Stimulated activated CD4-positive, alpha-beta T cell treated with anti-CD3 and anti-CD28 coated beads, Interleukin-2, amount 100 ng/mL, for 48 hours (primary cell): ENCODE data around the gene JAGN1.
A peak's percentile ranks its signal among the peaks of the same experiment; 100 is the strongest.
"Not testable (repeated sequence)": the region's sequence is repeated elsewhere in the genome, so short reads cannot be mapped to it uniquely, and the experiment has no call there.

Experiments
- DNase-seq, 2 donors: peaks; one replicate each; pipeline ENCODE4 v3.0.0-alpha.2; 2020

The JAGN1 gene

GRCh38 chr3:9918261-9919038 lies 28.0 kb downstream of the JAGN1 start:
- DNase-seq, result no peak

GRCh38 chr3:9928158-9928557 lies 37.7 kb downstream of the JAGN1 start:
- no peak for DNase-seq

DNA sequence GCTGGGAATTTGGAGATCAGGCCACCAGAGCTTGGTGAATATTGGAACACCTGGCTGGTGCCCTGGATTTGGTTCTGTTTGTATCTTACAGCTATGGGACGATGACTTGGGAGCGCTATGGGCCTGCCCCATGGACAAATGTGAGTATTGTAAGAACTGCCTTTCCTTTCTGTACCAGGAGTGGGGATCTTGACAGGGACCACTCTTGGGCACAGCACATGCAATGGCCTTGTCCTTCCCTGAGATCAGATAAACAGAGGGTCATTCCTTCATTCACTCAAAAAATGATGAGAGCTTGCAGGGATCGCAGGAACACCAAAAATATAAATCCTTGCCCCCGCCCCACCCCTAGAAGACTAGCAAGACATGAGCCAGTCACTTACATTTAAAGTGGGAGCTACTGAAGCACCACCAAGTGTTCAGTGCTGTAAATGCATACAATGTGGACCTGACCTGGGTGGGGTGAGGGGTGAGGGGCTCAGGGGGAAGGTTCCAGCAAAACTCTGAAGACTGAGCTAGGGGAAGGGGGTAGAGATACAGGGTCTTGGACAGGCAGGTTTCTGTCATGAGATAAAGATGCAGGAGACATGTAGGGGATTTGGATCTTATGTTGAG lies 40.5 kb downstream of the JAGN1 start:
- no peak for DNase-seq

DNA sequence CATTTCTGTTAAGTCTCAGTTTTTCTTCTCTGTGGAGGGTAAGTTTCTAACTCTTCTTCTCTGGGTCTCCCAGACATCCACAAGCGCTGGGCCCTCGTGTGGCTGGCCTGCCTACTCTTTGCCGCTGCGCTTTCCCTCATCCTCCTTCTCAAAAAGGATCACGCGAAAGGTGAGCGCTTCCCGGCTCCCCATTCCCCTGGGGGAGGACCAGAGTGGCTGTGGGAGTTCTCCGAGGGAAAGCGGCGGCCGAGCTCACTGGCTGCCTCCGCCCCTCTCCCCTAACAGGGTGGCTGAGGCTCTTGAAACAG lies 42.1 kb downstream of the JAGN1 start:
- no peak for DNase-seq

DNA sequence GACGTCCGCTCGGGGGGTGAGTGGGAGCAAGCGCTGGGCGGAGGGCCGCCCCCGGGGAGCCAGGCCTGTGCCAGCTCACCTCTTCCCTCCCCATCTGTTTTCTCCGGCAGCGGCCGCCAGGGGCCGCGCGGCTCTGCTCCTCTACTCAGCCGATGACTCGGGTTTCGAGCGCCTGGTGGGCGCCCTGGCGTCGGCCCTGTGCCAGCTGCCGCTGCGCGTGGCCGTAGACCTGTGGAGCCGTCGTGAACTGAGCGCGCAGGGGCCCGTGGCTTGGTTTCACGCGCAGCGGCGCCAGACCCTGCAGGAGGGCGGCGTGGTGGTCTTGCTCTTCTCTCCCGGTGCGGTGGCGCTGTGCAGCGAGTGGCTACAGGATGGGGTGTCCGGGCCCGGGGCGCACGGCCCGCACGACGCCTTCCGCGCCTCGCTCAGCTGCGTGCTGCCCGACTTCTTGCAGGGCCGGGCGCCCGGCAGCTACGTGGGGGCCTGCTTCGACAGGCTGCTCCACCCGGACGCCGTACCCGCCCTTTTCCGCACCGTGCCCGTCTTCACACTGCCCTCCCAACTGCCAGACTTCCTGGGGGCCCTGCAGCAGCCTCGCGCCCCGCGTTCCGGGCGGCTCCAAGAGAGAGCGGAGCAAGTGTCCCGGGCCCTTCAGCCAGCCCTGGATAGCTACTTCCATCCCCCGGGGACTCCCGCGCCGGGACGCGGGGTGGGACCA lies 42.6 kb downstream of the JAGN1 start:
- DNase-seq, result peak; percentile 82

DNA sequence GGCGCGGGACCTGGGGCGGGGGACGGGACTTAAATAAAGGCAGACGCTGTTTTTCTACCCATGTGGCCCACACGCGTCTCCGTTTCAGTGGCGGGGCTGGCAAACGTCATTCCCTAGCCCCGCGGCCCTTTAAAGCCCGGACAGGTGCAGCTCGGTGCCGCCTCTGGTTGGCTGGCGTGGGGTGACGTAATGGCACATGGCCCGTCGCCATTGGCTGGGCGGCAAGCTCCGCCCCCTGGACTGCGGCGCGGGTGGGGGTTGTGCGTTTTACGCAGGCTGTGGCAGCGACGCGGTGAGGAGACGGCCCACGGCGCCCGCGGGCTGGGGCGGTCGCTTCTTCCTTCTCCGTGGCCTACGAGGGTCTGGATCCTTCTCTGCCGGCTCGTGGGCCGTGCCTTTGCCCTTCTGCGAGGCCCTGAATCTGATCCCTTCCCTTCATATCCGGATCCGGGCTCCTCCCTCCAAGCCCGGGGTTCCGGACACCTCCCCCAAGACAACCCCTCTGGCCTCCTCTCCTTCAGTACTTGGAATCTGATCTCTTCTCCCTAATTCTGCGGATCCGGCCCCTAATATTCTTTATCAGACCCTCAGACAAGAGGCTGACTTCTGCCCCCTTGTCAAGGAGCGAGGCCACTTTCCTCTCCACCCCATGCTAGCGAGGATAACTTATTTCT lies 43.3 kb downstream of the JAGN1 start, which contains the start of gene CRELD1:
TSS of gene CRELD1 (plus strand) at position 274 of the 674 bp plus-strand sequence. CDS start 605 bp downstream, outside the sequence.
- peak; percentile 94 to 96 for DNase-seq

- no peak for DNase-seq
These were observed 43.8 kb downstream of the JAGN1 start for GRCh38 chr3:9934235-9934621.

GRCh38 chr3:9934993-9935392 lies 44.6 kb downstream of the JAGN1 start:
- no peak for DNase-seq

GRCh38 chr3:9935966-9936510 lies 45.6 kb downstream of the JAGN1 start:
- no peak for DNase-seq

DNA sequence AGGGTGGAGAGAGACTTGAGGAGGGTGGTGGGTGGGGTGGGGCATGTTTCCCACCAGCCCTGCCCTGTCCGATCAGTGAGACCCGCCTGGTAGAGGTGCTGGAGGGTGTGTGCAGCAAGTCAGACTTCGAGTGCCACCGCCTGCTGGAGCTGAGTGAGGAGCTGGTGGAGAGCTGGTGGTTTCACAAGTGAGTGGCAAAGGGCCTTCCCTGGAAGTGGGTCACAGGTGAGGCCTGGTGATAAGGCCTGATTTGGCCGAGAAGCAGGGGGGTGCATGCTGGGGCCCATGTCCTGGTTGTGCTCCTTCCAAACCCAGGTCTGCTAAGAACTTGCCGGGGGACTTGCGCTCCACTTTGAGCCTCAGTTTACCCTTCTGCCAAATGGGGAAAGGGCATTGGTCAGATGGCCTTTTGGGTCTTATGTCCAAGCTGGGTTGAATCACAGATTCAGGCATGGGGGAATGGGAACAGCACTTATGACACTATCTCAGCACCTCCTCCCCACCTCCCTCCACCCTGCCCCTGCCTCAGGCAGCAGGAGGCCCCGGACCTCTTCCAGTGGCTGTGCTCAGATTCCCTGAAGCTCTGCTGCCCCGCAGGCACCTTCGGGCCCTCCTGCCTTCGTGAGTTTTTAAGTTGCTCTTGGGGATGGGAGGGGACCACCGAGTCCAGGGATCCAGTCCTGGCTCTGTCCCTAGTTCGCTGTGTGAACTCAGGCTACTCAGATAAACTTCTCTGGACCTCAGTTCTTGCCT lies 47.3 kb downstream of the JAGN1 start:
- no peak for DNase-seq

GRCh38 chr3:9938966-9939365 lies 48.6 kb downstream of the JAGN1 start:
- no peak for DNase-seq

DNA sequence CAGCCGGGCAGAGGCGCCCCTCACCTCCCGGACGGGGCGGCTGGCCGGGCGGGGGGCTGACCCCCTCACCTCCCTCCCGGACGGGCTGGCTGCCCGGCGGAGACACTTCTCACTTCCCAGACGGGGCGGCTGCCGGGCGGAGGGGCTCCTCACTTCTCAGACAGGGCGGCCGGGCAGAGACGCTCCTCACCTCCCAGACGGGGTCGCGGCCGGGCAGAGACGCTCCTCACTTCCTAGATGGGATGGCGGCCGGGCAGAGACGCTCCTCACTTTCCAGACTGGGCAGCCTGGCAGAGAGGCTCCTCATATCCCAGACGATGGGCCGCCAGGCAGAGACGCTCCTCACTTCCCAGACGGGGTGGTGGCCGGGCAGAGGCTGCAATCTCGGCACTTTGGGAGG lies 49.5 kb downstream of the JAGN1 start:
- DNase-seq, result not testable (repeated sequence)

- DNase-seq, result no peak
These were observed 50.3 kb downstream of the JAGN1 start for GRCh38 chr3:9940746-9941145.

GRCh38 chr3:9942164-9942563 lies 51.8 kb downstream of the JAGN1 start:
- no peak for DNase-seq

DNA sequence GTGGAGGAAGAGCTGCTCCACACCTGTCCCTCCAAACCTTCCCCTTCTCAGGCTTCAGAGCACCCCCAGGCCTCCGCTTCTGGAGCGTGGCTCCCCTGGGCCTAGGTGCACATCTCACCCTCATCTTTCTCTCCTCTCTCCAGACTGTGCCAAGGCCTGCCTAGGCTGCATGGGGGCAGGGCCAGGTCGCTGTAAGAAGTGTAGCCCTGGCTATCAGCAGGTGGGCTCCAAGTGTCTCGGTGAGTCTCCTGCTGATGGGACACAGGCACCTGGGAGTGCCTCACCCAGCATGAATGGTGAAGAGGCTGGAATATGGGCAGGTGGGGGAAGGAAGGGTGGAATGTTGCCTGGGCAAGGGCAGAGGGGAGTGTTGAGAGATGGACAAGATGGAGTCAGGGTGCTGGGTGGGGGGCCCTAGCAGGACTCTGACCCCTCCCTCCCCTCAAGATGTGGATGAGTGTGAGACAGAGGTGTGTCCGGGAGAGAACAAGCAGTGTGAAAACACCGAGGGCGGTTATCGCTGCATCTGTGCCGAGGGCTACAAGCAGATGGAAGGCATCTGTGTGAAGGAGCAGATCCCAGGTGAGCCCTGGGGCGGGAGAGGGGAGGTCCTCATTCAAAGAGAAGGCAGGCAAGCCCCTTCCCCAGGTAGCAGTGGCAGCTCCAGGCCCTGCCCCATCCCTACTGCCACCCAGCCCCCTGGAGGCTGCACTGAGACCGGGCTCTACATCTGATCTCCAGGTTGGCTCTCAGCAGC lies 52.7 kb downstream of the JAGN1 start:
- no peak for DNase-seq
